Muscle layer of colon (tissue), 2 donors: Measurements from ENCODE around the gene FRS3.

Source experiments
- H3K27ac ChIP-seq: one replicate; pipeline ENCODE4 v1.7.0; 2013; ENCODE audit warnings: low read depth, mild to moderate bottlenecking, low read length, moderate library complexity
- H3K27me3 ChIP-seq, 2 donors: one replicate each; pipeline ENCODE4 v1.7.0; 2013; ENCODE audit warnings: low read length in 2 of 2, mild to moderate bottlenecking in 2 of 2; ENCODE audit not compliant: insufficient read depth in 2 of 2, control insufficient read depth in 1 of 2
- H3K36me3 ChIP-seq: one replicate; pipeline ENCODE4 v1.7.0; 2013; ENCODE audit warnings: mild to moderate bottlenecking, low read length; ENCODE audit not compliant: insufficient read depth
- H3K4me1 ChIP-seq: one replicate; pipeline ENCODE4 v1.7.0; 2013; ENCODE audit warnings: mild to moderate bottlenecking, low read length; ENCODE audit not compliant: insufficient read depth
- H3K4me3 ChIP-seq, 2 donors: one replicate each; pipeline ENCODE4 v1.7.0; 2013; ENCODE audit warnings: low read length in 2 of 2, low read depth in 1 of 2, mild to moderate bottlenecking in 1 of 2, moderate library complexity in 1 of 2
- H3K9ac ChIP-seq: one replicate; pipeline ENCODE4 v1.7.0; 2013; ENCODE audit warnings: low read length
- H3K9me3 ChIP-seq: one replicate; pipeline ENCODE4 v1.7.0; 2013; ENCODE audit warnings: mild to moderate bottlenecking, low read length
- donor health status: abdominal sarcoma.
- donor health status: Adenocarcinoma of cecum.

Gene FRS3

DNA sequence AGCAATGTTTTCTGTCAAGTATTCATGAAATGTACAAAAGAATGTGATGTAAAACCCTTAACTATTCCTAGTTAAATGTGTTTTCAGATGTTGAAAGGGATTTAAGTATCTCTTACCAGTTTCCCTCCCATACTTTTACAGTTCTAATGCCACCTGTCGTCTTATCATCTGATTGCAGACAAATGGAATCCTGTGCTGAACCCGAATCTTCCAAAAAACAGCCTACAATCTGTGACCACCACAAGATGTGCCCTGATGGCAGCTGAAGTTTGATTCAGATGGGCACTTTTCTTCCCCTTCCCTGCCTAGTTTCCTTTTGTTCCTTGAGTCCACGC, 9.7 kb upstream of the FRS3 start:
- H3K27me3 ChIP-seq: no peaks in the 10 kb centered on the region
- peaks cover 17% of the 10 kb centered on the region for H3K4me1 ChIP-seq
- peaks cover 32% of the 10 kb centered on the region for H3K36me3 ChIP-seq
- H3K4me3 ChIP-seq: no peak overlapping the region
- H3K27ac ChIP-seq: no peak overlapping the region
- no peak overlapping the region for H3K9ac ChIP-seq
- H3K9me3 ChIP-seq: no peaks in the 10 kb centered on the region

- H3K4me1 ChIP-seq: peaks cover 17% of the 10 kb centered on the region
Observed at GRCh38 chr6:41787219-41787917, 7.7 kb upstream of the FRS3 start, which contains the start of gene TOMM6. TOMM6 (plus strand) TSS chr6:41787694; CDS start chr6:41787698, 4 bp downstream.

DNA sequence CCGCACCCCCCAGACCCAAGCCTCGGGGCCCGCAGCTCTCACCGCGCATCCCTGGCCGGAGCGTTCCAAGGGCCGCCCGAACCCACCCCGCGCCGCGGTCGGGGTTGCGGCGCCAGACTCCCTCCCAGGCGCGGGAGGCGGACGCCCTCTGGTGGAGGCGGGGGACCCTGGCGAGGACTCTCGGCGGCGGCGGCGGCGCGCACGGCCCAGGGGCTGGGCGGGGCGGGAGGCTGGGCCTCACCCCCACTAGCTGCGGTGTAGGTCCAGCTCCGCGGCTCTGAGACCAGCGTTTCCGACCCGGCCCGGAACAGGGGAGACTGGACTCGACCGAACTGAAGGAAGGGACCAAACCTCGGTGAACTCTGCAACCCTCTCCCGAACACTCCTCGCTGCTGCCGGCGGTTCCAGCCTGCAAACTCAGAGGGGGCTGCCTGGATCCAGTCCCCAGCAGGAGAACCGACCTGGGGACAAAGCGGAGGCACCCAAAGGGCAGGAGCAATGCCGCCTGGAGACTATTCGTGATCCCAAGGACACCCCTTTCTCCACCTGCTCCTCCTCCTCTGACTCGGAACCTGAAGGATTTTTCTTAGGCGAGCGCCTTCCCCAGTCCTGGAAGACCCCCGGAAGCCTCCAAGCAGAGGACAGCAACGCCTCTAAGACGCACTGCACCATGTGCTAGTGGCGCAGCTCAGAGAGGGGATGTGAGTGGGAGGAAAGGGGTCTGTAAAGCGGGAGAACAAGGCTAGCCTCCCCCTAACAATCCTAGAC, 6.9 kb upstream of the FRS3 start:
- no peaks in the 10 kb centered on the region for H3K27me3 ChIP-seq
- peak overlapping the region; percentile 100 for H3K27ac ChIP-seq
- peaks cover 17% of the 10 kb centered on the region for H3K4me1 ChIP-seq
- no peaks in the 10 kb centered on the region for H3K9me3 ChIP-seq
- peak overlapping the region; percentile 98 for H3K9ac ChIP-seq
- H3K4me3 ChIP-seq: peak overlapping the region; percentile 88 to 98
- peaks cover 22% of the 10 kb centered on the region for H3K36me3 ChIP-seq

More at GRCh38 chr6:41787219-41787917, 7.7 kb upstream of the FRS3 start, which contains the start of gene TOMM6:
- peak within 1 kb of the TSS; percentile 88 to 98 for H3K4me3 ChIP-seq
- peaks cover 29% of the 10 kb centered on the region for H3K36me3 ChIP-seq
- no peaks in the 10 kb centered on the region for H3K27me3 ChIP-seq
- no peaks in the 10 kb centered on the region for H3K9me3 ChIP-seq
- peak within 1 kb of the TSS; percentile 98 for H3K9ac ChIP-seq
- peak within 1 kb of the TSS; percentile 100 for H3K27ac ChIP-seq

GRCh38 chr6:41785689-41786450, 6.2 kb upstream of the FRS3 start:
- Histone ChIP-seq H3K4me3 (peak overlapping the region; percentile 88 to 98), H3K4me1 (peaks cover 24% of the 10 kb centered on the region), H3K9ac (peak overlapping the region; percentile 45), H3K27me3 (no peaks in the 10 kb centered on the region), H3K9me3 (no peaks in the 10 kb centered on the region), H3K27ac (peak overlapping the region; percentile 52), H3K36me3 (peaks cover 17% of the 10 kb centered on the region)

GRCh38 chr6:41785254-41785653, 5.6 kb upstream of the FRS3 start:
- no peaks in the 10 kb centered on the region for H3K9me3 ChIP-seq
- H3K36me3 ChIP-seq: peaks cover 14% of the 10 kb centered on the region
- H3K4me1 ChIP-seq: peaks cover 26% of the 10 kb centered on the region
- H3K4me3 ChIP-seq: no peak overlapping the region
- no peak overlapping the region for H3K9ac ChIP-seq
- H3K27me3 ChIP-seq: no peaks in the 10 kb centered on the region
- no peak overlapping the region for H3K27ac ChIP-seq

DNA sequence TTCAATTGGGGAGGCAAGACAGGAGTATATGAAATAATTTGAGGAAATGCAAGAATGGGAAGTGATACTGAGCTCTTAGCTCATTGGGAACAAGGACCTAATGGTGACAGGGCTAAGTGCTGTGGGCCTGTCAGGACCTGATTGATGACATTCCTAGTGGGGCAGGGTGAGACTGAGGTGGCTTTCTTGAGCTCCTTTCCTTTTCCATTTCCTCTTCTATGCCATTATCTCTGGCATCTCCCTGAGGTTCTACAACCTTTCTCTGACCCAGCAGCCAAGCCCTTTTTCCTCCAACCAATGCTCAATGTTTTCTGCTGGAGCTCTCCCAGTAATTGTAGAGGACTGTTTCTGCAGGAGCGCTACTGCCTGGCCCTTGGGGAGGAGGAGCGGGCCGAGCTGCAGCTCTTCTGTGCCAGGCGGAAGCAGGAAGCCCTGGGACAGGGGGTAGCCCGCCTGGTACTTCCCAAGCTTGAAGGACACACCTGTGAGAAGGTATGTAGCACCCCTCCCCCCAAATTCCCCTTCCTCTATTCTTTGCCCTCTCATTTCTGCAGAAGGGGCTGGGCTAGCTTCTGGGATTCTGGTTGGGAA, 5.0 kb upstream of the FRS3 start:
- peaks cover 26% of the 10 kb centered on the region for H3K4me1 ChIP-seq
- H3K36me3 ChIP-seq: peaks cover 8% of the 10 kb centered on the region
- H3K27me3 ChIP-seq: no peaks in the 10 kb centered on the region
- H3K4me3 ChIP-seq: no peak overlapping the region
- H3K9me3 ChIP-seq: no peaks in the 10 kb centered on the region
- H3K9ac ChIP-seq: no peak overlapping the region
- no peak overlapping the region for H3K27ac ChIP-seq

GRCh38 chr6:41783106-41783780, 3.5 kb upstream of the FRS3 start:
- H3K27ac ChIP-seq: no peak overlapping the region
- H3K9me3 ChIP-seq: no peaks in the 10 kb centered on the region
- no peaks in the 10 kb centered on the region for H3K27me3 ChIP-seq
- H3K4me1 ChIP-seq: peaks cover 30% of the 10 kb centered on the region
- no peak overlapping the region for H3K4me3 ChIP-seq
- no peak overlapping the region for H3K9ac ChIP-seq
- H3K36me3 ChIP-seq: no peaks in the 10 kb centered on the region

- Histone ChIP-seq H3K27ac (peak overlapping the region; percentile 66), H3K4me3 (peak overlapping the region in 1 of 2 donors; percentile 47), H3K9me3 (no peaks in the 10 kb centered on the region), H3K36me3 (peaks cover 8% of the 10 kb centered on the region), H3K9ac (peak overlapping the region; percentile 18), H3K4me1 (peaks cover 30% of the 10 kb centered on the region), H3K27me3 (no peaks in the 10 kb centered on the region)
Observed at GRCh38 chr6:41781366-41781730, 1.6 kb upstream of the FRS3 start.

- Histone ChIP-seq H3K9me3 (no peaks in the 10 kb centered on the region), H3K9ac (peak within 1 kb of the TSS; percentile 18), H3K4me1 (peaks cover 26% of the 10 kb centered on the region)
Observed at GRCh38 chr6:41780551-41781365, 1.1 kb upstream of the FRS3 start, which contains the start of gene PRICKLE4. PRICKLE4 (plus strand) TSS chr6:41780782; CDS start chr6:41783474, 2,692 bp downstream.

DNA sequence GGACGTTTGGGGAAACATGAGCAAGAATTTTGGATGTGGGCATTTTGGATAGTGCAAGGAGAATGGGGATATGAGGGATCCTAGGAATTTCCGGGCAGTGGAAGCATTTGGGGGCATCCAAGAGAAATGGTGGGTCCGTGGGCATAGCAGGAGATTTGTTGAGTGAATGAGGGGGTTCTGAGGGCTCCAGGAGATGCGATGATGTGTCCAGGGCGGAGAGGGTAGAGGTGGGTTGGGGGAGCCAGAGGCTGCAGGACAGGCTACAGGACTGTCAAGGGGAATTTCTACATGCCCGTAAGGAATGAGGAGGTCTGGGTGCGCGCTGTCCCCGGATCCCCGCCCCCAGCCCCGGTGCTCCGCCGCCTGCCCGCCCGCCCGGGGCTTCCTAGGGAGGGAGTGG, 364 bp downstream of the FRS3 start:
- H3K27ac ChIP-seq: no peak overlapping the region
- H3K27me3 ChIP-seq: no peaks in the 10 kb centered on the region
- no peaks in the 10 kb centered on the region for H3K9me3 ChIP-seq
- peaks cover 25% of the 10 kb centered on the region for H3K36me3 ChIP-seq
- H3K4me3 ChIP-seq: peak overlapping the region; percentile 37 to 63
- H3K9ac ChIP-seq: peak overlapping the region; percentile 71
- H3K4me1 ChIP-seq: peaks cover 19% of the 10 kb centered on the region

More at GRCh38 chr6:41780551-41781365, 1.1 kb upstream of the FRS3 start, which contains the start of gene PRICKLE4:
- Histone ChIP-seq H3K36me3 (peaks cover 11% of the 10 kb centered on the region), H3K27ac (peak within 1 kb of the TSS; percentile 70), H3K4me3 (peak within 1 kb of the TSS; percentile 29 to 69), H3K27me3 (no peaks in the 10 kb centered on the region)
